ENCODE measurements around the gene HERPUD1. TPM values are rescaled to one million over a fixed set of nuclear protein-coding genes. Genes with fewer than 3 reads are reported as not detected.
A peak's percentile ranks its signal among the peaks of the same experiment; 100 is the strongest.

HERPUD1 gene
- total and polyA plus RNA-seq, 5 donors from 2014 or later = 133 to 454 (median 146) TPM

DNA sequence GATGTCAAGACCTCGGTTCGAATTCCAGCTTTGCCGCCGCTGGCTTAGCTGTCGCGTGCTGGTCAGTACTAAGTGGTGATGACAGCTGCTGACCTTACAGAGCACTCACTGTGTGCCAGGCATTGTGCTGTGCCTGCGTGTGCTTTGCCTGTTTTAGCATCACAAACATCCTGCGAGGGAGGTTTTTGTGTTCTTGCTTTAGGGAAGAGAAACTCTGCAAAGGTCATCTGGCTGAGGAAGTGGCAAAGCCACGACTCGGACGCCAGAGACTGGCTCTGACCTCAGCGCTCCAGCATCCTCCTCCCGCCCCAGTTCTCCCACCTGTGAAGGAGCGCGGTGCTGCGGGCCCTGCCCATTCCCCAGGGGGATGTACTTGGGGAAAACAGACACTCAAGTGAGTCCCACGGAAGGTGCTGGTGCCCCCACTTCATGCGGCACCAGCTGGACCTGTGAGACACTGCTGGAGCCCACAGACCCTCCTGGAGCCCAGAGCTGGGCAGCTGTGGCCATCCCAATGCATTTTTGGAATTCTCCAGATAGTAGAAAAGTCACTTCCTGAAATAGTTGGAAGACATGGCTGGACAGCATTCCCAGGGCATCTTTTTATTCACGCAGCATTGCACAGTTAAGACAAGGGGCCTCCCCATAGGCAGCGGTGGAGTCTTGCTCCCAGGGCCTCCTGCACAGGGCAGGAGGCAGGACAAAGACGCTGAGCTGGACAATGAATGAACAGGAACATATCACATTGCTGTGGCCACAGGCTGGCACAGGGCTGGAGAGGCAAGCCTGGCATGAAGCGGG is 20.0 kb upstream of the HERPUD1 start:
- Histone ChIP-seq H3K27me3 (ENCODE audit: control insufficient read depth, insufficient read depth, low read length) (no peaks in the 10 kb centered on the region), H3K27ac (ENCODE audit: insufficient read depth, low read length, poor library complexity, severe bottlenecking) (no peak overlapping the region), H3K4me3 (ENCODE audit: low read depth, low read length) (no peak overlapping the region), H3K4me1 (ENCODE audit: control insufficient read depth, insufficient read depth, low read length, poor library complexity, severe bottlenecking) (peaks cover 7% of the 10 kb centered on the region), H3K36me3 (ENCODE audit: control insufficient read depth, insufficient read depth, low read length) (no peaks in the 10 kb centered on the region), H3K9me3 (ENCODE audit: control insufficient read depth in 2 of 2, low read length in 2 of 2) (no peaks in the 10 kb centered on the region)
- peaks cover 2 to 23% (median 7%) of the 10 kb centered on the region in 4 donors for H3K4me1 Mint-ChIP-seq
- peak overlapping the region in 1 of 3 donors; percentile 56 for H3K27ac Mint-ChIP-seq
- peaks cover 0 to 2% (median 0%) of the 10 kb centered on the region in 7 donors for H3K9me3 Mint-ChIP-seq
- ATAC-seq (ENCODE audit: low read depth in 2 of 2) (peak in 1 of 2 donors; percentile 38), DNase-seq (no peak)
- peaks cover 12% of the 10 kb centered on the region for H3K27me3 Mint-ChIP-seq
- no peak overlapping the region for H3K4me3 Mint-ChIP-seq
- no peaks in the 10 kb centered on the region for H3K36me3 Mint-ChIP-seq

DNA sequence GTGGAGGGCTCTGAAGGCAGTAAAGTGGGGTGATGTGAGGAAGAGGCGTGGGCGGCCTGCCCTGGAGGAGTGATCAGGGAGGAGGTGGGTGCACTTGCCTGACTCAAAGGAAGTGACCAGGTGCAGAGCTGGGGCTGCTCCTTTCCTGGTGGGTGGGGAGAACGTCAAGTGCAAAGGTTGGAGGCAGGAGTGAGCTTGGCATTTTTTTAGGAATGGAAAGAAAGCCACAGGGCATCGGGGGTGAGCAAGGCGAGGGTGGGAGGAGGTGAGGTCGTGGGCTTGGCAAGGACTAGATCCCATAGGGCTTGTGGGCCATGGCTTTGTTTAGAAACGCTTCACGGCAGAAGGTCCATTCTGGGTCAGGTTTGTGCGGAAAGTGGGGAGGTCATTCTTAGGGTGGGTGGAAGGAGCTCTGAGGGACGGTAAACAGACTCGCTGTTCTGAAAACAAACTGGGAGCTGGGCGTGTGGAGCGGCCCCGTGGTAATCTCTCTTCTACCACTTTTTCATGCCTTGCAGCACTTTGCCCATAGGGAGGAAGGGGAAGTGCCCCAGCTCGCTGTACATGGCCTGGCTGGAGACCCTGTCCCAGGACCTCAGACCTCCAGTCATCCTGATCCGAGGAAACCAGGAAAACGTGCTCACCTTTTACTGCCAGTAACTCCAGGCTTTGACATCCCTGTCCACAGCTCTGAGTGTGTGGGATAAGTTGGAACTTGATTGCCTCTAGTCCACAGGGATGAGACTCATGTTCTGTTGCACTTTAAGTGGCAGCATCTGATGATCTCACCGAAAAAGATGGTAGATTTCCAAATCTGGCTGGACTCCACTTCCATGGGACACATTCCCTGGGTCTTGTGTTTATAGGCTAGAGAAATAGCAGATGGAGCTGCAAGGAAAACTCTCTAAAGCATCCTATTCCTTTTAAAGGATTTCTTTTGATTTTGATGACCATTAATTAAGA is 18.9 kb upstream of the HERPUD1 start:
- peaks cover 8 to 30% (median 13%) of the 10 kb centered on the region in 4 donors for H3K4me1 Mint-ChIP-seq
- H3K4me1 ChIP-seq (ENCODE audit: control insufficient read depth, insufficient read depth, low read length, poor library complexity, severe bottlenecking) = peaks cover 14% of the 10 kb centered on the region
- no peak overlapping the region for H3K4me3 ChIP-seq (ENCODE audit: low read depth, low read length)
- H3K27me3 ChIP-seq (ENCODE audit: control insufficient read depth, insufficient read depth, low read length) = no peaks in the 10 kb centered on the region
- no peaks in the 10 kb centered on the region for H3K9me3 ChIP-seq (ENCODE audit: control insufficient read depth in 2 of 2, low read length in 2 of 2)
- DNase-seq (no peak), ATAC-seq (ENCODE audit: low read depth in 2 of 2) (no peak)
- peaks cover 13% of the 10 kb centered on the region for H3K27me3 Mint-ChIP-seq
- no peaks in the 10 kb centered on the region for H3K9me3 Mint-ChIP-seq
- H3K36me3 ChIP-seq (ENCODE audit: control insufficient read depth, insufficient read depth, low read length) = no peaks in the 10 kb centered on the region
- no peak overlapping the region for H3K27ac ChIP-seq (ENCODE audit: insufficient read depth, low read length, poor library complexity, severe bottlenecking)
- H3K36me3 Mint-ChIP-seq = no peaks in the 10 kb centered on the region
- H3K27ac Mint-ChIP-seq = peak overlapping the region in 1 of 3 donors; percentile 56
- H3K4me3 Mint-ChIP-seq = no peak overlapping the region

DNA sequence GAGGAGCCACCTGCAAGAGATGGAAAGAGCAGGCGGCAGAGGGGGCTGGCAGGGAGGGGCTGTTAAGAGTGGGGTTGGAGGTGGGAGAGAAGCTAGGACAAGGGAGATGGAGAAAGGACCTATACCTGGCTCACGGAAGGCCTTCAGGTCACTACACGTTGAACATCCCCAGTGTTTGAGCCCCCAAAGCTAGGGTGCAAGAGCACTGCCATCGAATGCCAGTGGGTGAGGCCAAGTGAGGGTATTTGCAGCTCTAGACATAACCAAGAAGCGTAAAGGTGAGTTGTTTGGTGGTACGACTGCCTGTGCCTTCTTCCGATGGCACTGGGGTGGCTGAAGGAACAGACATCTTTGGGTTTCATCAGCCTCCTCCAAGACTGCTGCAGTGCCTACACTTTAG is 17.0 kb upstream of the HERPUD1 start:
- Histone ChIP-seq H3K27me3 (ENCODE audit: control insufficient read depth, insufficient read depth, low read length) (no peaks in the 10 kb centered on the region), H3K4me3 (ENCODE audit: low read depth, low read length) (no peak overlapping the region), H3K27ac (ENCODE audit: insufficient read depth, low read length, poor library complexity, severe bottlenecking) (no peak overlapping the region), H3K4me1 (ENCODE audit: control insufficient read depth, insufficient read depth, low read length, poor library complexity, severe bottlenecking) (peaks cover 14% of the 10 kb centered on the region), H3K36me3 (ENCODE audit: control insufficient read depth, insufficient read depth, low read length) (no peaks in the 10 kb centered on the region), H3K9me3 (ENCODE audit: control insufficient read depth in 2 of 2, low read length in 2 of 2) (no peaks in the 10 kb centered on the region)
- Mint-ChIP-seq H3K36me3 (no peaks in the 10 kb centered on the region), H3K9me3 (no peaks in the 10 kb centered on the region), H3K4me3 (peak overlapping the region in 1 of 4 donors; percentile 23), H3K4me1 (peaks cover 8 to 35% (median 13%) of the 10 kb centered on the region in 4 donors), H3K27me3 (peaks cover 9% of the 10 kb centered on the region), H3K27ac (no peak overlapping the region)
- ATAC-seq (ENCODE audit: low read depth in 2 of 2) (no peak), DNase-seq (no peak)

DNA sequence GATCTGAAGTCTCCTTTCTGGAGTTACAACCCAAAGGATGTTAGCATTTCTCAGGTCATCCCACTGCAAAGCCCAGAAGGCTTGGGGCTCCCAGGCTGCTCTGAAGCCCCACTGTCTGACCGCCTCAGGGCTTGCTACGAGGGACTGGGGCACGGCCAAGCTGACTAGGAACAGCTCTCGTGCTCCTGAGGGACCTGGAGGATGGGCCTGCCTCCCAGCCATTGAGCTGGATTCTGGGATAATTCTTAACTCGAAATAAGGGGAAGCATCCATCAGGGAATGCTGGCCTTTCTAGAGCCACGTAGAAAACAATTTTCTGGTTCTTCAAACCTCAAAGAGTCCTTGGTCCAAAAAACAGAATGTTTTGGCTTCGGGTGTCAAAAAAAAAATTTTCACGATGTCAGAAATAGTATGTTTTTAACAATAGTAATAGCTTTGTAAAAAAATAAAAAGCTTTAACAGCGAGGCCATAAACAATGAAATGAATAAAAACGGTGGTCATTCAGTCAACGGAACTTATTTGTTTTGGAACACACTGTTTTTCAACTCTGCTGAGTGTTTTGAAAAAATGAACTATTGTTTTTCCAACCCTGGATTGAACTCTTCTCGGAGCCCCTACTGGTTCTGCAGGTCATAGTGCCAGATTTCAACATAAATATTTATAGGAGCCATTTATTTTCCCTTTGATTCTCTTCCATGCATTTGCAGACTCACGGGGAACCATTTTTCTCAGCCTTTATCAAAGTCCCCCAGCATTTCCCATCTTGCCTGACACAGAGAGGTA is 16.4 kb upstream of the HERPUD1 start:
- Mint-ChIP-seq H3K27ac (peak overlapping the region in 1 of 3 donors; percentile 46), H3K27me3 (peaks cover 8% of the 10 kb centered on the region), H3K4me3 (no peak overlapping the region), H3K36me3 (no peaks in the 10 kb centered on the region), H3K9me3 (no peaks in the 10 kb centered on the region), H3K4me1 (peaks cover 8 to 35% (median 13%) of the 10 kb centered on the region in 4 donors)
- Histone ChIP-seq H3K9me3 (ENCODE audit: control insufficient read depth in 2 of 2, low read length in 2 of 2) (no peaks in the 10 kb centered on the region), H3K4me3 (ENCODE audit: low read depth, low read length) (no peak overlapping the region), H3K27me3 (ENCODE audit: control insufficient read depth, insufficient read depth, low read length) (no peaks in the 10 kb centered on the region), H3K4me1 (ENCODE audit: control insufficient read depth, insufficient read depth, low read length, poor library complexity, severe bottlenecking) (peaks cover 14% of the 10 kb centered on the region), H3K36me3 (ENCODE audit: control insufficient read depth, insufficient read depth, low read length) (no peaks in the 10 kb centered on the region), H3K27ac (ENCODE audit: insufficient read depth, low read length, poor library complexity, severe bottlenecking) (no peak overlapping the region)
- no peak for DNase-seq
- no peak for ATAC-seq (ENCODE audit: low read depth in 2 of 2)

DNA sequence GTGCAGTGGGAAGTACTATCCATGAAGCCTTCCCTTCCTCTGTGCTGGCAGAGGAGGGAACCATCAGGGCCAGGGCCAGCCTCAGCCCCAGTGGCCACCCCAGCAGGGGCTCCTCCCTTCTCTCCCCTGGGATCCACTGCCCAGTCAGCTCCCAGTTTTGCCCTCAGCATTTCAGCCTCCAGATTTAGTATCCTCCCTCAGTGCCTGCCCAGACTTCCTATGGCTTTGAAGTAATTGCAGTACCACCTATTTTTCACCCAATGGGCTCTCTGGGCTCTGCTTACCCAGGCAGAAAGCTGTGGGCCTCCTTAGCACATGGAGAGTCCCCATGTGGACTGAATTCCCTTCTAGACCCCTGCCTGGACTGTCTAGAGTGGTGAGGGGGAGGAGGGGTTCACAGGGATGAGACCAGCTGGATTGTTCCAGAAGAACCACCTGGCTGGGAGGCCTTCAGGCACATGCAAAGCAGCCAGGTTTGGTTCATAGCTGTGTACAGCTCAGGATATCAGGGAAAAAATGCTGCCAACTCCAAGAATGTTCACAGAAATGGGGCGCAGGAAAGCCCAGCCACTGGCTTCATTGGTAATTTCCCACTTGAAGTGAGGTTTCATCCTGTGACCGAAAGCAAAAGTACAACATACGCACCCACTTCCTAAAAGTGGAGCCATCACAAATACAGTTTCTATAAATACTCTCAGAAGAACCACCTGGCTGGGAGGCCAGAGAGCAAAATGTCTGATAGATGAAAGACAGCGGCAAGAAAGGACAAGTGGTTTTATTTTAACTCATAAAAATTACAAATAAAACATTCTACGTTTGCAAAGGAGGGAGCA is 15.2 kb upstream of the HERPUD1 start:
- Histone ChIP-seq H3K36me3 (ENCODE audit: control insufficient read depth, insufficient read depth, low read length) (no peaks in the 10 kb centered on the region), H3K9me3 (ENCODE audit: control insufficient read depth in 2 of 2, low read length in 2 of 2) (no peaks in the 10 kb centered on the region), H3K27ac (ENCODE audit: insufficient read depth, low read length, poor library complexity, severe bottlenecking) (peak overlapping the region; percentile 36), H3K4me1 (ENCODE audit: control insufficient read depth, insufficient read depth, low read length, poor library complexity, severe bottlenecking) (peaks cover 14% of the 10 kb centered on the region), H3K4me3 (ENCODE audit: low read depth, low read length) (peak overlapping the region; percentile 61), H3K27me3 (ENCODE audit: control insufficient read depth, insufficient read depth, low read length) (no peaks in the 10 kb centered on the region)
- Mint-ChIP-seq H3K36me3 (no peaks in the 10 kb centered on the region), H3K4me1 (peaks cover 8 to 29% (median 13%) of the 10 kb centered on the region in 4 donors), H3K27me3 (peaks cover 8% of the 10 kb centered on the region), H3K27ac (peak overlapping the region; percentile 46 to 87 (median 71)), H3K9me3 (no peaks in the 10 kb centered on the region), H3K4me3 (peak overlapping the region in 3 of 4 donors; percentile 19 to 47 (median 25))
- peak in 2 of 3 donors; percentile 41 to 80 for DNase-seq
- peak; percentile 63 to 70 for ATAC-seq (ENCODE audit: low read depth in 2 of 2)

DNA sequence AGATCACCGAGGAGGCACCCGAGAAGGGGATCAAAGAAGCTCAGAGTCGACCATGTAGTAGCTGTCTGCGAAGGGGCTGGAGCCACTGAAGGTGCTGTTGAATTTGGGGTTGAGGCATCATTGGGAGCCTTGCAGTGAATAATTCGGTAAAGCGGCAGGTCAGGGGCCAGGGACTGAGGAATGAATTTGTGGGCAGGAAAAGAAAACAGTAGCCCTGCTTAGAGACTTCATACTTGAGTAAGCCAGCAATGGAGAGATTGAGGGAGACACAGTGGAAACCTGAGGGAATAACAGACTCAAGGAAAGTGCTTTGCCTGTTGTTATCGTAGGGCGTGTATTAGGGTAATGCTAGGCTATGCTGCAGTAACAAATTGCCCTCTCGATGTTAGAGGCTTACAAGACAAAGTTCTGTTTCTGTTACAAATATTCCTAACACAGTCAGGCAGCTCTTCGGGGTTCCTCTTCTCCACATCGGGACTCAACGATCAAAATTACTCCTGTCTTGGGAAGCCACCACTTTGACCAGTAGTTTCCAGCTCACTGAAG is 13.4 kb upstream of the HERPUD1 start:
- Histone ChIP-seq H3K4me1 (ENCODE audit: control insufficient read depth, insufficient read depth, low read length, poor library complexity, severe bottlenecking) (peaks cover 14% of the 10 kb centered on the region), H3K27me3 (ENCODE audit: control insufficient read depth, insufficient read depth, low read length) (no peaks in the 10 kb centered on the region), H3K36me3 (ENCODE audit: control insufficient read depth, insufficient read depth, low read length) (no peaks in the 10 kb centered on the region), H3K9me3 (ENCODE audit: control insufficient read depth in 2 of 2, low read length in 2 of 2) (no peaks in the 10 kb centered on the region), H3K4me3 (ENCODE audit: low read depth, low read length) (no peak overlapping the region), H3K27ac (ENCODE audit: insufficient read depth, low read length, poor library complexity, severe bottlenecking) (no peak overlapping the region)
- Mint-ChIP-seq H3K27me3 (peaks cover 5% of the 10 kb centered on the region), H3K4me3 (no peak overlapping the region), H3K9me3 (no peaks in the 10 kb centered on the region), H3K4me1 (peaks cover 10 to 24% (median 13%) of the 10 kb centered on the region in 4 donors), H3K36me3 (no peaks in the 10 kb centered on the region), H3K27ac (peak overlapping the region in 2 of 3 donors; percentile 27 to 60)
- DNase-seq (no peak), ATAC-seq (ENCODE audit: low read depth in 2 of 2) (no peak)
